Stimulated activated CD4-positive, alpha-beta T cell treated with anti-CD3 and anti-CD28 coated beads, Interleukin-2, amount 100 ng/mL, for 24 hours (primary cell): ENCODE results near the gene RPL18A.

Source experiments
- DNase-seq, 2 donors: peaks; one replicate each; pipeline ENCODE4 v3.0.0-alpha.2; 2020

RPL18A gene

GRCh38 chr19:17910791-17911360, 51.2 kb downstream of the RPL18A start:
- no peak for DNase-seq
